Measurements from ENCODE around the gene KAT7.
A peak's percentile ranks its signal among the peaks of the same experiment; 100 is the strongest.

KAT7 gene

DNA sequence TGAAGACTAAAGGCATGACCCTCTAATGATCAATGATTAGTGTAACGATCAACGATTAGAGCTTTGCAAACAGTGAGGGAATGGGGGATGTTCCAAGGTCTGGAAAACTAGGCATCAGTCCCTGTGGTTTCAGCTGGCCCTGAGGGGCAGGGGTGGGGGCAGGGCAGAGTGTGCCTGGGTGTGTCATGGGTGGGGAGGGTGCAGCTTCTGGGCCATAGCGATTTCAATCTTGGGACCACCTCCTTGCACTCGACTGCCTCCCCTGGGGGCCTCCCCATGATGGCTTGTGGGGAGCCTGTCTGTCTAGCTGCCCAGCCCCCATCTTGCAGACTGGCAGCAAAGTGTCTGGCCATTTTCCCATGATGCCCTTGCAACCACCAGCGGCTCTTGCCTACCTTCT, 51.0 kb downstream of the KAT7 start:
- DNase-seq (ENCODE audit: insufficient read length, low spot score) (no peak), FAIRE-seq (no peak)

DNA sequence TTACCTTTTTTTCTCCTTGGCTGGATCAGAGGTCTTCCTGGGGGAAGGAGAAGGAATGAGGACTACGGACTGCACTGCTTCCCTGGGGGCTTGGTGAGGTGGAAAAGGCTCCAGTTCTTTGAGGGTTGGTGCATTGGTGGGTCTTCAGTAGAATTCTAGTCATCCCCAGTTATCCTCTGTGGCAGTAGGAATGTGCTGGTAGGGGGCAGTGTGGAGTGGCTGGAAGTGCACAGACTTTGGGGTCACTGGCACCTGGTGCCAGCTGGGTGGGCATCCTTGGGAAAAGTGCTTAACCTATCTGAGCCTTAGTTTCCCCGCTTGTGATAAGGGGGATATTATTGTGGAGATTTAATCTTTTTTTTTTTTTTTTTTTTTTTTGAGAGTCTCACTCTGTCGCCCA, 53.1 kb downstream of the KAT7 start:
- DNase-seq (ENCODE audit: insufficient read length, low spot score) (no peak), FAIRE-seq (no peak)

DNA sequence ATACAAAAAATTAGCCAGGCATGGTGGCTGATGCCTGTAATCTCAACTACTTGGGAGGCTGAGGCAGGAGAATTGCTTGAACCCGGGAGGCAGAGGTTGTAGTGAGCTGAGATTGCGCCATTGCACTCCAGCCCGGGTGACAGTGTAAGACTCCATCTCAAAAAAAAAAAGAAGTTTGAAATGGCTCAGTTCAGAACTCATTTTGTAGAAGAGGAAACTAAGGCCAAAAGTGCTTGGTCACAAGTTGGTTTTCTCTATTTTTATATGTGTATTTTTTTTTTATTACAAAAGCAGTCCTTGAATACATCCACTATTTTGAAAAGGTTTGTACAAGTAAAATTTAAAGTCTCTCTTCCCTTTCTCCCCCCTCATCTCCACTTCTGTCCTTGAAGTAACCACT, 53.9 kb downstream of the KAT7 start:
- no peak for FAIRE-seq
- no peak for DNase-seq (ENCODE audit: insufficient read length, low spot score)

DNA sequence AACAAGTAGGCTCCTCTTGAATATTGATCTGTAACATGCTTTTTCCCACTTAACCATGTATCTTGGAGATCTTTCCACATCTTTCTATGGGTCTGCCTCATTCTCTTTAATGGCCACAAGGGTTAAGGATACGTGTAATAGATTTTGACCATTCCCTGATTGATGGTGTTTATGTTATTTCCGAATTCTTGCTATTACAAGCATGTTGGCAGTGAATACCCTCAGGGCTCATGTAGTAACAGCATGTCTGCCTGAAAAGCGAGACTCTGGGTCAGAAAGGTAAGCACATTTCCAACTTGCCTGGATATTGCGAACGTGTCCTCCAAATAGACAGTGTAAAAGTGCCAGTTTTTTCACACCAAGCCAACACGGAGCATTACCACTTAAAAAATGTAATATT, 54.4 kb downstream of the KAT7 start:
- no peak for FAIRE-seq
- DNase-seq (ENCODE audit: insufficient read length, low spot score): no peak

- DNase-seq (ENCODE audit: insufficient read length, low spot score): no peak
- no peak for FAIRE-seq
Measured at GRCh38 chr17:49843774-49844350, 55.4 kb downstream of the KAT7 start.

DNA sequence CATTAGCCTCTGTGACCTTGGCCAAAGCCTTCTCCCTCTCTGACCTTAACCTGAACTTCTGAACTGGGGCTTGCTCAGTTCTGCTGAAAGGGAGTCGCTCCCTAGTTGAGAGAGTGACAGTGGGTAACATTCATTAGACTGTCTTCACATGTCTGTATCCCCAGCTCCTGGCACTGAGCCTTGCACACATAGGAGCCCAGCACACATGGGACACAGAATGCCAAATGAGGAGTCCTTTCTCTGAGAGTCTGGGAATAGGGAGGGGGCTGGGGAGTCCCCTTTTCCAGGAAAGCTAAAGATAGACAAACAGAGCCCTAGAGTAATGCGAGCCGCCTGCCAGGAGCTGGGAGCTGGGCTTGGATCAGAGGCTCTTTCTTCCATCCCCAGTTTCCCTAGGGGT, 56.8 kb downstream of the KAT7 start:
- FAIRE-seq: no peak
- no peak for DNase-seq (ENCODE audit: insufficient read length, low spot score)

GRCh38 chr17:49846938-49847712, 58.6 kb downstream of the KAT7 start:
- no peak for FAIRE-seq
- DNase-seq (ENCODE audit: insufficient read length, low spot score): no peak

DNA sequence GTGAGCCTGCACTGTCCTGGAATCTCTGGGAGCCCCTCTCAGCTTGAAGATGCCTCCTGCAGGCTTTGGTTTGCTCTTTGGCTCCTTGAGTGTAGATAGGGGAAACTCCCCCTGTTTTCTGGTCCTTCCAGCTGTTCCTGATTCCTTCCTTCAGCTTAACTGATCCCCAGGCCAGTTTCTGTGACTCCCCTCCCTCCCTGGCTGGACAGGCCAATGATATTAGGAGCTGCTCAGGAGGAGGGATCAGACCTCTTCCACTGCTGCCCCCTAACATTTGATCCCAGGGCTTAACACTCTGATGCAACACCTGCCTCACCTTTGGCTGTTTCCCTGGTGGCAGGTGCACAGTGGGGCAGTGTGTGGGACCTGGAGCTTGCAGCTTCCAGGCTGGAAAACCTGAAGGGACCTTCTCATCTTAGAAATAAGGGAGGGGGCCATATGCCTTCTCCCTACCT, 59.6 kb downstream of the KAT7 start, which contains the start of gene TAC4:
TSS of gene TAC4 (minus strand) at position 51 of the 455 bp plus-strand sequence. CDS start 52 bp downstream, outside the sequence.
- FAIRE-seq (no peak), DNase-seq (ENCODE audit: insufficient read length, low spot score) (no peak)

GRCh38 chr17:49848739-49849138, 60.3 kb downstream of the KAT7 start:
- DNase-seq (ENCODE audit: insufficient read length, low spot score) (no peak), FAIRE-seq (no peak)

GRCh38 chr17:49850218-49850610, 61.7 kb downstream of the KAT7 start:
- FAIRE-seq (peak; percentile 9), DNase-seq (ENCODE audit: insufficient read length, low spot score) (no peak)

GRCh38 chr17:49850772-49851386, 62.4 kb downstream of the KAT7 start:
- FAIRE-seq (peak; percentile 77), DNase-seq (ENCODE audit: insufficient read length, low spot score) (no peak)

DNA sequence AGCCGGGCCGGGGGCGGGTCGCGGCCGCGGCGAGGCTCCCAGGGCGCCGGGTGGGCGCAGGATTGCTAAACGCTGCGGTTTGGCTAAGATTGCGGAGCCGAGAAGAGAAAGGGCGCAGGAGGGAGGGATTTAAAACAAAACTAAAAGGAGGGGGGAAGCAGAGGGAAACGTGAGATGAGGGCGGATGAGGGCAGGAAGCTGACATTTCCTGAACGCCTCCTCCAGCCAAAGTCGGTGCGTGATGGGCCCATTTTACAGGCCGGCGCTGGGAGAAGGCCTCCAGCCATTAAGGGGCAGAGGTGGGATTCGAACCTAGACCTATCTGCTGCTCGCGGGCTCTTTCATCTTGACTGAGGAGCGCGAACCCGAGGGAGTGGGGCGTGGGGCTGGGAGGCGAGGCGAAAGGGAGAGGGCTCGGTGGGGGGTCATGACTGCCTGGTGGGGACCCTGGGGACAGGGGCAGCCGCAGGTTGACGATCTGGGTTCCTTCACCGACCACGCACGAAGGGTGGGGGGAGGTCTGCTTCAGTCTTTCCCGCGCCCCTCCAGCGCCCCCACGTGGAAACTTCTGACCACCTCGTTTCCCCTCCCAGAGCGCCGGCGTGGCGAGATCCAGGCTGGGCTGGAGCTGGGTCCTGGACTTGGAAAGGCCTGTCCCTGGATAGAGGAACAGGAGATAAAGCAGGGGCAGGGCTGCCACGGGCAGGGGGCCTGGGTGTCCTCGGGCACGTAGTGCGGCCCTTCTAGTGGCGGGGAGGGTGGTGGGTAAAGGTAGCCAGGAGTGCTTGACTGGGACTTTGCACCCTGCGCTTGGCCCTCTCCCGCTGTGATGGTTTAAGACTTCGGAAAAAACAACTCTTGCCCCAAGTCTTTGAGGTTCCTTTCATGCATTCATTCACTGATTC, 63.2 kb downstream of the KAT7 start:
- FAIRE-seq: peak; percentile 72

DNA sequence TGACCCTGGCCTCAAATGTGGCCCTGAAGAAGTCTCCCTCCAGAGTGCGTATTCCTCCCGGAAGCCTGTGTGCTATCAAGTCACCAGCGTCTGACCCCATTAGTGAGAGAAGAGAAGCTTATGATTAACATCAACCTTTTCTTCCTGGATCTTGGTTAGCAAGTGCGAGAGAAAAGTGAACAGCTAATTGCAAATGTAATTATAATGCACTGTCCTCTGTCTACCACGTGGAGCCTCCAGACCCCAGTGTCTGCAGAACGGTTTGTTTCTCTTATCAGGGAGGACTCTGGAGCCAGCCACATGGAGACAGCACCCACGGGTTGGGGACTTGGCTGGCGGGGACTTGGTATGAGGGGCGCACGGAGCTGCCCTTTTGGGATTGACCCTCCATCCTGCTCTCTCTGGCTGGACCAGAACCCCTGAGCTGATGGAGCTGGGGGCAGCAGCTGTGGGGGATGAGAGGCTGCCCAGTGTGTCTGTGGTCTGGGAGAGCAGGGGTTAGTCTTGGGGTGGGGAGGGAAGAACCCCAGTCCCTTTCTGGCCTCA, 65.1 kb downstream of the KAT7 start:
- peak; percentile 69 for FAIRE-seq

More for the DNA sequence above, 63.2 kb downstream of the KAT7 start:
- peak; percentile 64 for DNase-seq (ENCODE audit: insufficient read length, low spot score)

DNA sequence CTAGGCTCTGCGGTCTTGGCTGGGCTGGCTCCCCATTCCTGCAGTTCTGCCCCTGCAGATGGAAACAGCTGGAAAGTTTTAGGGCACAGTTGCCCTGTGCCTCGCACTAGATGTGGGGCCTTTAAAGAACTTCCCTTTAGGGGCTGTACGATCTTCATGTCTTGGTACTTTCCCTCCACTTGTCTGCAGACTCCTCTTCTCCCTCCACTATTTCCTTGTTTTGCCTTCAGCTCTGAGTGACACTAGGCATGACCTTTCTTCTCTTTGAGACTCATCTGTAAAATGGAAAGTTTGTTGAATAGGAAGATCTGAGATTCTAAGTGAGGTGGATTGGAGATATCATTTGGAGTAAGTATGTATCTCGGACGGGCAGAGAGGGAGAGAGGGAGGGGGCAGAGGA, 65.6 kb downstream of the KAT7 start:
- DNase-seq (ENCODE audit: insufficient read length, low spot score): no peak
- FAIRE-seq: no peak

More for the DNA sequence above, 65.1 kb downstream of the KAT7 start:
- no peak for DNase-seq (ENCODE audit: insufficient read length, low spot score)

DNA sequence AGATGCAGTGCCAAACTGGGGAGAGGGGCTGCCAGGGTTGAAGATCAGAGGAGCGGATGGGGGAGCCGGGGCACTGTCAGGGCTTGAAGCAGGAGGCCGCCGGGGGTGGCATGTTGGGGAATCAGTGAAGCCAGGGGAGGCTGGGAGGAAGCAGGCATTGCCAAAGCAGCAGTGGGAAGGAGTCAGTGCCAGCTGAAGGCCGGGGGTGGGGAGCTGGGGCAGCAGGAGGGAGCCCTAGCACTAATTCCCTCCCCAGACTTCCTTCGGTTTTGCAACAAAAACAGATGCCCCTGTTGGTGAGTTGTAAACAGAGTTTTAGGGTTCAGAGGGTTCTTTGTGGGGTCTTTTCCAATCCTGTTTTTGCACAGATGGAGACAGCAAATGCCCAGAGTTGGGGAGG, 70.3 kb downstream of the KAT7 start:
- FAIRE-seq: no peak

GRCh38 chr17:49859991-49860953, 71.8 kb downstream of the KAT7 start:
- DNase-seq (ENCODE audit: insufficient read length, low spot score) (no peak), FAIRE-seq (no peak)

More for the DNA sequence above, 70.3 kb downstream of the KAT7 start:
- DNase-seq (ENCODE audit: insufficient read length, low spot score): no peak

DNA sequence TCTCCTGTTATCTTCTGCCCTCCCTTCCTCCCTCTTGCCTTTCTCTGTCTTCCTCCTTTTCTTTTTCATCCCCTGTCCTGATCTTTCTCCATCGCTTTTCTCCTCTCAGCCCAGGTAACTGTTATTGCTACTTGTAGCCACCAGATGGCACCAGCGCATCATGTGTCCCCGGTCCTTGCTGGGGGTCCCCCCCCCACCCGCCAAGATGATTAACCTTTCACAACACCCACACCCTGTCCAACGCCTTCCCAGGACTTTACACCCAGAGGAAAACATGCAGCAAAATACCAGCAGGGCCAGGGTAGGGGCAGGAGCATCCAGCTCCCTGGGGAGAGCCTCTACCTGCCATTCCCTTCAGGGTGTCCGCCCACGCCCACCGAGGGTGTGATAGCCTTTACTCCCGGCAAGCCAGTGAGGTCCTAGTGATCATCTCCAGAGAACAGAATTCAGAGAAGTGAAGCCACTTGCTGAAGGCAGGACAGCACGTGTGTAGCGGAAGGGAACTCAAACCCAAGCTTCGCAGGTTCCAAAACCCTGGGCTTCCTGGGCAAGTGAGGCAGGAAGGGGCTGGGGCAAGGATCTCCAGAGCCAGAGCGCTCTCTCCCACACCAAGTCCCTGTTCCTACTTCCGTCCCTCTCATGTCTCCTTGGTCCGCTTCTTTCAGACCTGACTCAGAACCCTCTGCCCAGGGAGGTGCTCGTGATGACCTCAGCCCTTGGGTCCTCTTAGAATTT, 72.8 kb downstream of the KAT7 start:
- FAIRE-seq: peak; percentile 93

DNA sequence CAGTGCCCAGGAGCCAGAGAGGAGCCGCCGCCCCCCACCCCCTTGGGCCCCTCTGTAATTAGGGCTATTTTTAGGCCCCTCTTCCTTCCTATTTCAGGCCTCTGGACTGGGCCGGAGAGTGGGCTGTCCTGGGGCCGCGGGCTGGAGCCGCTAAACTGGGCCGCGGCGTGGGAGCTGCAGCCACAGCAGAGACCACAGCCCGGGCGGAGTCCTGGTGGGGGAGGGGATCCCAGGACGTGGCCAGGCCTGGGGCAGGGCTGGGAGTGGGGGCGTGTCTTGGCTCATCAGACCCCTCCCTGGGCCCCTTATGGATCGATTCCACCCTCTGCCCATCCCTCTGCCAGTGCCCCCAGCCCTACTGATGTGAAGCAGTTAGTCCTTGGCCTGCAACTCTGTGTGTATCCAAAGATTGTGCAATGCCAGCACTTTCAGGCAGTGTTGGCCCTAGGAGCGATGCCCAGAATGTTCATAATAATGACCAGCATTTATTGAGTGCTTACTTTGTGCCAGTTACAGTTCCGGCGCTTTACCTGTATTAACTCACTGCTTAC, 74.4 kb downstream of the KAT7 start:
- no peak for FAIRE-seq

More for the DNA sequence above, 72.8 kb downstream of the KAT7 start:
- peak; percentile 89 for DNase-seq (ENCODE audit: insufficient read length, low spot score)

More for the DNA sequence above, 74.4 kb downstream of the KAT7 start:
- DNase-seq (ENCODE audit: insufficient read length, low spot score): no peak
